ENCODE data around the gene SQSTM1.

The SQSTM1 gene

DNA sequence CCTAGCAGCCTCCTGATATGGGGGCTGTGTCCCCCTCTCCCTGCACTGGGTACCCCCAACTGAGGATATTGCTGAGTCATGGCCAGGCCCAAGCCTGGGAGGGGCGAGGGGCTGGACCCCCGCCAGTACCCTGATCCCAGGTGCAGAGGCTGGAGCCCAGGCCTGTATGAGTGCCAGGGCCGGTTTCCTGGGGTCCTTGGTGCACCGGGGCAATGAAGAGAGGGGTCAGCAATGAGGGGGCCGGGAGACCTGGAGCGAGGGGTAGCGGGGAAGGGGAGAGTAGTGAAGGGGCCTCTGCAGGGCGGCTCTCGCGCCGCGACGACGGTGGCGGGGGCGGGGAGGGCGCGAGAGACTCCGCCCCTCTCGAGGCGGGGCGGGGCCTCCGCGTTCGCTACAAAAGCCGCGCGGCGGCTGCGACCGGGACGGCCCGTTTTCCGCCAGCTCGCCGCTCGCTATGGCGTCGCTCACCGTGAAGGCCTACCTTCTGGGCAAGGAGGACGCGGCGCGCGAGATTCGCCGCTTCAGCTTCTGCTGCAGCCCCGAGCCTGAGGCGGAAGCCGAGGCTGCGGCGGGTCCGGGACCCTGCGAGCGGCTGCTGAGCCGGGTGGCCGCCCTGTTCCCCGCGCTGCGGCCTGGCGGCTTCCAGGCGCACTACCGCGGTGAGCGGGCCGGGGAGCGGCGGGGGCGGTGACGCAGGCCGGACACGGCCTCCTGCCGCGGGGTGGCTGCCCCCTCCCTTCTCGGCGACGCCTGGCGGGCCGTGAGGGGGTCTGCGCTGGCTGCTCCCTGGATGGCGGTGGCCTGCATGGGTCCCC, at the start of gene SQSTM1:
Gene SQSTM1, plus strand, starts transcription at position 423 of the 815 bp plus-strand sequence. Its CDS starts 32 bp downstream, at position 455.
- Histone ChIP-seq H3K27ac (ENCODE audit: low read length) (peak within 1 kb of the TSS; percentile 99), H3K36me3 (ENCODE audit: control insufficient read depth in 2 of 2, insufficient read depth in 2 of 2, low read length in 2 of 2) (peaks cover 25 to 29% of the 10 kb centered on the region in 2 donors), H3K4me1 (ENCODE audit: control insufficient read depth, insufficient read depth, low read length) (peaks cover 83% of the 10 kb centered on the region), H3K9me3 (ENCODE audit: control insufficient read depth in 2 of 2, low read length in 2 of 2) (no peaks in the 10 kb centered on the region), H3K27me3 (ENCODE audit: control insufficient read depth in 1 of 2, insufficient read depth in 2 of 2, low read length in 2 of 2) (no peaks in the 10 kb centered on the region), H3K9ac (ENCODE audit: low read length in 2 of 2) (peak within 1 kb of the TSS; percentile 95 to 96), H3K4me3 (ENCODE audit: low read length in 2 of 2) (peak within 1 kb of the TSS; percentile 89 to 93)

DNA sequence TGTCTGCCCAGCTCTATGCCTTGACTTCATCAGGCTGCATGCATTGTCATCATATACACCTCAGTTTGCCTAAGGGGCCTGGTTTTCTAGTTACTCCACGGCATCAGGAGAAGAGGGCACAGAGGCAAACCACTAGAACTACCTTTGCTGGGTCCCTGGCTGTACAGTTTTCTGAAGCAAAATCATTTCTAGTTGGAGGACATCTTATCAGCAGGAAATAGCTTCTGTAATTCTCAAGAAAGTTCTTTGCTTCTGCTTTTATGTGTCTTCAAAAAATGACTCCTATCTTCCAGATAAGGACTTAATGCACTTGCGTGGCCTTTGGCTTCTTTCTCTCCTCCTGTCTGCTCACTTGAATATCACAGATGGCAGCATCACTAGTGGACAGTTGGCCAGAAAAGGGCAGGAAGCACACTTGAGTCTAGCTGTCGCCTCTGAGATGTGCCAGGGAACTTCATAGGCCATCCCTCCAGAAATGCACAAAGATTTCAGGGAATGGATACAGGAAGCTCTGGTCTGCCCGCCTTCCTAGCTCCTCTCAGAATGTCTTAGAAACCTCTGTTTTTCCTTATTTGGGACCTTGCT, 49.3 kb upstream of the SQSTM1 start:
- no peaks in the 10 kb centered on the region for H3K9me3 ChIP-seq (ENCODE audit: control insufficient read depth in 2 of 2, low read length in 2 of 2)
- peaks cover 6% of the 10 kb centered on the region for H3K4me1 ChIP-seq (ENCODE audit: control insufficient read depth, insufficient read depth, low read length)
- H3K27me3 ChIP-seq (ENCODE audit: control insufficient read depth in 1 of 2, insufficient read depth in 2 of 2, low read length in 2 of 2), result no peaks in the 10 kb centered on the region
- H3K9ac ChIP-seq (ENCODE audit: low read length in 2 of 2), result no peak overlapping the region
- H3K27ac ChIP-seq (ENCODE audit: low read length), result no peak overlapping the region
- H3K36me3 ChIP-seq (ENCODE audit: control insufficient read depth in 2 of 2, insufficient read depth in 2 of 2, low read length in 2 of 2), result peaks cover 69 to 74% of the 10 kb centered on the region in 2 donors
- H3K4me3 ChIP-seq (ENCODE audit: low read length in 2 of 2), result no peak overlapping the region

DNA sequence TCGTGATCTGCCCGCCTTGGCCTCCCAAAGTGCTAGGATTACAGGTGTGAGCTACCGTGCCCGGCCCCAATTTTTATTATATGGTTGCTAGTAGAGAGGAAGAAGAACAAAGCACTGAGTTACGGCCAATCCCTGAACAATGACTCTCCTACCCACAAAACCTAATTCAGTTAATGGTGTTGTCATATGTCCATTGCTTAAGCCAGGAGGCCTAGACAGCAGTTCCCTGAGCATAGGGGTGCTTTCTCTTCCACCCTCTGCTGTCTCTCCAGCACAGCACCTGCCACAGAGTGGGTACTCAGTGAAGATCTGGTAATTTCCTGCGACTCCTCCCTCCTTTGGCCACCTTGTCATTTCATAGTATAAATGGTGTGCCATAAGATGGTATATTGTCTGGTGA, 48.4 kb upstream of the SQSTM1 start:
- Histone ChIP-seq H3K4me1 (ENCODE audit: control insufficient read depth, insufficient read depth, low read length) (no peaks in the 10 kb centered on the region), H3K9ac (ENCODE audit: low read length in 2 of 2) (no peak overlapping the region), H3K36me3 (ENCODE audit: control insufficient read depth in 2 of 2, insufficient read depth in 2 of 2, low read length in 2 of 2) (peaks cover 64 to 67% of the 10 kb centered on the region in 2 donors), H3K9me3 (ENCODE audit: control insufficient read depth in 2 of 2, low read length in 2 of 2) (no peaks in the 10 kb centered on the region), H3K4me3 (ENCODE audit: low read length in 2 of 2) (no peak overlapping the region), H3K27ac (ENCODE audit: low read length) (no peak overlapping the region), H3K27me3 (ENCODE audit: control insufficient read depth in 1 of 2, insufficient read depth in 2 of 2, low read length in 2 of 2) (no peaks in the 10 kb centered on the region)

DNA sequence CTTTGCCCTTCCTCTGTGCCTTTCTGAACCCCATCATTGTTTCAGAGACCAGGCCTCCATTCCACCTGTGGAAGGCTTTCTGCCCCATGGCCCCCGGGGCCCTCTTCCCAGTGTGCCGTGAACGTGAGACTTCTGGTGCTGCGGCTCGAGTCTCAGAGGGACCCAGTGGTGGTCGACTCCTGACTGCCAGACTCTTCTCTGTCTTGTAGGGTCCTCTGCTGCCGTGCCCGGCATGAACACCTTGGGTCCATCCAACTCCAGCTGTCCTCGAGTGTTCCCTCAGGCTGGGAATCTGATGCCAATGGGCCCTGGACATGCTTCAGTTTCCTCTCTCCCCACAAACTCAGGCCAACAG, 47.0 kb upstream of the SQSTM1 start:
- H3K27me3 ChIP-seq (ENCODE audit: control insufficient read depth in 1 of 2, insufficient read depth in 2 of 2, low read length in 2 of 2), result no peaks in the 10 kb centered on the region
- peaks cover 68 to 70% of the 10 kb centered on the region in 2 donors for H3K36me3 ChIP-seq (ENCODE audit: control insufficient read depth in 2 of 2, insufficient read depth in 2 of 2, low read length in 2 of 2)
- H3K9ac ChIP-seq (ENCODE audit: low read length in 2 of 2), result no peak overlapping the region
- no peaks in the 10 kb centered on the region for H3K4me1 ChIP-seq (ENCODE audit: control insufficient read depth, insufficient read depth, low read length)
- no peaks in the 10 kb centered on the region for H3K9me3 ChIP-seq (ENCODE audit: control insufficient read depth in 2 of 2, low read length in 2 of 2)
- no peak overlapping the region for H3K27ac ChIP-seq (ENCODE audit: low read length)
- no peak overlapping the region for H3K4me3 ChIP-seq (ENCODE audit: low read length in 2 of 2)

DNA sequence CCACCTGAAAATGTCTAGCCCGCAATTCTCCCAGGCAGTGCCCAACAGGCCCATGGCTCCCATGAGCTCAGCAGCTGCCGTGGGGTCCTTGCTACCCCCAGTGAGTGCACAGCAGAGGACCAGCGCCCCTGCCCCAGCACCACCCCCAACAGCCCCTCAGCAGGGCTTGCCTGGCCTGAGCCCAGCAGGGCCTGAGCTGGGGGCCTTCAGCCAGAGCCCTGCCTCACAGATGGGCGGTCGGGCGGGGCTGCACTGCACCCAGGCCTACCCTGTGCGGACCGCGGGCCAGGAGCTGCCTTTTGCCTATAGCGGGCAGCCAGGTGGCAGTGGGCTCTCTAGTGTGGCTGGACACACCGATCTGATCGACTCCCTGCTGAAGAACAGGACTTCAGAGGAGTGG, 46.3 kb upstream of the SQSTM1 start:
- no peaks in the 10 kb centered on the region for H3K9me3 ChIP-seq (ENCODE audit: control insufficient read depth in 2 of 2, low read length in 2 of 2)
- H3K36me3 ChIP-seq (ENCODE audit: control insufficient read depth in 2 of 2, insufficient read depth in 2 of 2, low read length in 2 of 2), result peaks cover 63 to 64% of the 10 kb centered on the region in 2 donors
- H3K27ac ChIP-seq (ENCODE audit: low read length), result no peak overlapping the region
- H3K4me3 ChIP-seq (ENCODE audit: low read length in 2 of 2), result no peak overlapping the region
- H3K27me3 ChIP-seq (ENCODE audit: control insufficient read depth in 1 of 2, insufficient read depth in 2 of 2, low read length in 2 of 2), result no peaks in the 10 kb centered on the region
- H3K9ac ChIP-seq (ENCODE audit: low read length in 2 of 2), result no peak overlapping the region
- H3K4me1 ChIP-seq (ENCODE audit: control insufficient read depth, insufficient read depth, low read length), result no peaks in the 10 kb centered on the region

DNA sequence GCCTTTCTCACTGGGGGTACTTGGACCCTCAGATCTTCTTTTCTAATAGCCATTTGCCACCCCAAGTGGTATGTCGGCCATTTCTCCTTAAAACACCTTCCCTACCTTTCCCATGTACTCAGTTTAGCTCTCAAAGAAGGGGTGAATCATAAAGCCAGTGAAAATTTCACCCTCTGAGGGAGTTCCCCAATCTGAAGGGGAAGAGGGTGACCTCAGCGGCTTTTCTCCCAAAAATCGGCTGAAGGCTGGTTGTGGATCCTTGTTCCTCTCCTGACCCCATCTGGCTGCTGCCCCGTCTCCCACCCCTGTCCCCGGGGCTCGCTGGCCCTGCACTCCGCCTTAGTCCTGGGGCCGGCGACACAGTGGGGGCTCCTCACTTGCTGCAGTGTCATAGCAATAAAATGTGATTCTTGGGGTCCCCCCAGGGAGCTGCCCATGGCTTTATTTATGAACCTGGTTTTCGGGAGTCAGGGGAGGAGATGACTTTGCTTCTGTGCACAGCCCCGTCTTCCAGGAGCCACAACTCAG, 44.2 kb upstream of the SQSTM1 start:
- no peak overlapping the region for H3K27ac ChIP-seq (ENCODE audit: low read length)
- H3K9me3 ChIP-seq (ENCODE audit: control insufficient read depth in 2 of 2, low read length in 2 of 2), result no peaks in the 10 kb centered on the region
- H3K36me3 ChIP-seq (ENCODE audit: control insufficient read depth in 2 of 2, insufficient read depth in 2 of 2, low read length in 2 of 2), result peaks cover 54 to 57% of the 10 kb centered on the region in 2 donors
- H3K4me1 ChIP-seq (ENCODE audit: control insufficient read depth, insufficient read depth, low read length), result no peaks in the 10 kb centered on the region
- no peaks in the 10 kb centered on the region for H3K27me3 ChIP-seq (ENCODE audit: control insufficient read depth in 1 of 2, insufficient read depth in 2 of 2, low read length in 2 of 2)
- no peak overlapping the region for H3K9ac ChIP-seq (ENCODE audit: low read length in 2 of 2)
- no peak overlapping the region for H3K4me3 ChIP-seq (ENCODE audit: low read length in 2 of 2)

DNA sequence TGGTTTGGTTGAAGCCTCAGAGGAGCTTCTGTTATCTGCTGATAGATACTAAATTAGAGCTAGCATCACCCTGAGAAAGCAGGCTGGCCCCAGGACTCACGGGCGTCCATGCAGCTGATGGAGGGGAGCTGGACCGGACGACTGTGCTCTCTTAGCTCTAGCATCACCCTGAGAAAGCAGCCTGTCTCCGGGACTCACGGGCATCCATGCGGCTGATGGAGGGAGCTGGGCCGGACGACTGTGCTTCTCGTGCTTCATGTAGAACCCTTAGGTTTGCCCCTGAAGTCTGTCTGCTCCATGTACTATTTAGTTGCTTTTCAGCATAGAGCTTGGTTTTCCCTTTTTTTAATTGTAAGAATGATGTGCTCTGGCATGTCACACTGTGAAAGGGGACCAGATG, 43.2 kb upstream of the SQSTM1 start:
- Histone ChIP-seq H3K4me1 (ENCODE audit: control insufficient read depth, insufficient read depth, low read length) (peaks cover 3% of the 10 kb centered on the region), H3K36me3 (ENCODE audit: control insufficient read depth in 2 of 2, insufficient read depth in 2 of 2, low read length in 2 of 2) (peaks cover 46 to 50% of the 10 kb centered on the region in 2 donors), H3K4me3 (ENCODE audit: low read length in 2 of 2) (no peak overlapping the region), H3K9me3 (ENCODE audit: control insufficient read depth in 2 of 2, low read length in 2 of 2) (no peaks in the 10 kb centered on the region), H3K27ac (ENCODE audit: low read length) (no peak overlapping the region), H3K27me3 (ENCODE audit: control insufficient read depth in 1 of 2, insufficient read depth in 2 of 2, low read length in 2 of 2) (no peaks in the 10 kb centered on the region), H3K9ac (ENCODE audit: low read length in 2 of 2) (no peak overlapping the region)

DNA sequence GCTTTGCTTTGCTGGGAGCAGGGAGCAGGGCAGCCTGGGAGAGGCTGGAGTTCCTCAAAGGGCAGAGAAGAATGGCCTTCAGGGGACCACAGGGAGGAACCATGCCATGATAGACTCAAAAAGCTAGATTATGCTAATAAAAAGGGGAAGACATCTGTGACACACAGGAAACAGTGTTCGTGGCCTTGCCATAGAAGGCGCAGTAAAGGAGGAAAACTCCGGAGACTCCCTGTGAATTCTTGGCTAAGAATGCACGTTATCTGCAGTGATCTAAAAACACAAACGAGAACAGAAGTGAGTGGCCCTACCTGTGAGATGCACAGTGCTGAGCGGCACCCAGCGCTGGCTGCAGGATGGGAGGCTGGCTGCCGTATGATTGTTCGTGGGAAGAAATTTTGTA, 42.8 kb upstream of the SQSTM1 start:
- Histone ChIP-seq H3K4me1 (ENCODE audit: control insufficient read depth, insufficient read depth, low read length) (peaks cover 3% of the 10 kb centered on the region), H3K27me3 (ENCODE audit: control insufficient read depth in 1 of 2, insufficient read depth in 2 of 2, low read length in 2 of 2) (no peaks in the 10 kb centered on the region), H3K9ac (ENCODE audit: low read length in 2 of 2) (no peak overlapping the region), H3K4me3 (ENCODE audit: low read length in 2 of 2) (no peak overlapping the region), H3K9me3 (ENCODE audit: control insufficient read depth in 2 of 2, low read length in 2 of 2) (no peaks in the 10 kb centered on the region), H3K27ac (ENCODE audit: low read length) (no peak overlapping the region), H3K36me3 (ENCODE audit: control insufficient read depth in 2 of 2, insufficient read depth in 2 of 2, low read length in 2 of 2) (peaks cover 42 to 46% of the 10 kb centered on the region in 2 donors)

DNA sequence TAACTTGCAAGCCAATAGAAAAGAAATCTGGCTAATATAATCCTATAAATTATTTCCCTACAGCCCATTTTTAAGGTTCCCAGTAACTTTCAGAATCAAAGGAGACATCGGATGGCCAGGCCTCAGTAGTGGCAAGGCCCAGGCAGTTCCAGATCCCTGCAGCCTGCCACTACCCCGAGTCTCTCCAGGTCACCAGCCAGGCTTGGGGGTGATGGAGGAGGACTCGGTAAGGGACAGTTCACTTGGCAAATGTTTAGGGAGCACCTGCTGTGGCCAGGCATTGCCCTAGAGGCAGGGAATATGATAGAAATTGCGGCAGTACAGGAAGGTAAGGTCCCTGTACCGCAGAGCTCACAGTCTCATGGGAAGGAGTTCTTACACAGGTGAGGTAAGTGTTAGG, 42.1 kb upstream of the SQSTM1 start:
- Histone ChIP-seq H3K4me3 (ENCODE audit: low read length in 2 of 2) (no peak overlapping the region), H3K4me1 (ENCODE audit: control insufficient read depth, insufficient read depth, low read length) (peaks cover 3% of the 10 kb centered on the region), H3K27me3 (ENCODE audit: control insufficient read depth in 1 of 2, insufficient read depth in 2 of 2, low read length in 2 of 2) (no peaks in the 10 kb centered on the region), H3K27ac (ENCODE audit: low read length) (no peak overlapping the region), H3K9ac (ENCODE audit: low read length in 2 of 2) (no peak overlapping the region), H3K36me3 (ENCODE audit: control insufficient read depth in 2 of 2, insufficient read depth in 2 of 2, low read length in 2 of 2) (peaks cover 35 to 40% of the 10 kb centered on the region in 2 donors), H3K9me3 (ENCODE audit: control insufficient read depth in 2 of 2, low read length in 2 of 2) (no peaks in the 10 kb centered on the region)

DNA sequence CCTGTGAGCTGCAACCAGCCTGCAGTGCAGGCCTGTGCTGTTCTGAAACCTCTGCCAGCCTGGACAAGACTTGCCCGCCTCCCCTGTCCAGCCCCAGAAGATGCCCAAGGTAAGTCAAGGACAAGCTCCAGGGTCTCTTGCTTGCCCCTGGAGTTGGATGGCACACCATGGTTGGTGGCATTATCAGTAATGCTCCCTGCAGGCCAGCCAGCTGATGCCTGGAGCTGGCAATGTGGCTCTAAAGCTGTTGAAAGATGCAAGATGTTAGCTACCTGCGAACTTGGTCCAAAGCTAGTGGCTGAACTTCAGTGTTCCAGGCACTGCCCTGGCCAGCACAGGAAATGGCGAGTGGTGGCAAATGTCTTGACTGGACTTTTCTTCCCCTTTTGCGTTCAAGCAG, 40.9 kb upstream of the SQSTM1 start:
- no peak overlapping the region for H3K4me3 ChIP-seq (ENCODE audit: low read length in 2 of 2)
- H3K27me3 ChIP-seq (ENCODE audit: control insufficient read depth in 1 of 2, insufficient read depth in 2 of 2, low read length in 2 of 2), result no peaks in the 10 kb centered on the region

DNA sequence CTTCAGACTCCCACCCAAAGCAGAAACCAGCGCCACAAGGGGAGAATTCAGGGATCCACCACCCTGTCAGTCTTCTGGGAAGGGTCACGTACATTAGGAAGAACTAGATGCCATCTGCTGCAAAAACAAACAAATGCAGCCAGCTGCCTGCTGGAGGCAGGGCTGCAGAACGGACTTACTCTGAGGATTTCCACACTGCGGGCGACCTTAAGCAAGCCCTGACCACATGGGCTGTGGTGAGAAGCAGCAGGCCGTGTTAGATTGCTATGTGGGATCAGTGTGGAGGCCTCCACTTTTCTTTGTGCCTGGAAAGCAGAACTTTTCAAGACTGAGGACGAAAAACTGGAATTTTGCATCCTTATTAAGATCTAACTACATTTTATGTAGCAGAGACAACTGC, 40.3 kb upstream of the SQSTM1 start:
- peaks cover 3% of the 10 kb centered on the region for H3K4me1 ChIP-seq (ENCODE audit: control insufficient read depth, insufficient read depth, low read length)
- H3K36me3 ChIP-seq (ENCODE audit: control insufficient read depth in 2 of 2, insufficient read depth in 2 of 2, low read length in 2 of 2), result peaks cover 24 to 26% of the 10 kb centered on the region in 2 donors
- no peaks in the 10 kb centered on the region for H3K27me3 ChIP-seq (ENCODE audit: control insufficient read depth in 1 of 2, insufficient read depth in 2 of 2, low read length in 2 of 2)
- H3K4me3 ChIP-seq (ENCODE audit: low read length in 2 of 2), result no peak overlapping the region
- no peak overlapping the region for H3K9ac ChIP-seq (ENCODE audit: low read length in 2 of 2)
- no peaks in the 10 kb centered on the region for H3K9me3 ChIP-seq (ENCODE audit: control insufficient read depth in 2 of 2, low read length in 2 of 2)
- H3K27ac ChIP-seq (ENCODE audit: low read length), result no peak overlapping the region

More for the DNA sequence above, 40.9 kb upstream of the SQSTM1 start:
- peaks cover 25 to 28% of the 10 kb centered on the region in 2 donors for H3K36me3 ChIP-seq (ENCODE audit: control insufficient read depth in 2 of 2, insufficient read depth in 2 of 2, low read length in 2 of 2)
- no peak overlapping the region for H3K9ac ChIP-seq (ENCODE audit: low read length in 2 of 2)
- no peaks in the 10 kb centered on the region for H3K9me3 ChIP-seq (ENCODE audit: control insufficient read depth in 2 of 2, low read length in 2 of 2)
- H3K4me1 ChIP-seq (ENCODE audit: control insufficient read depth, insufficient read depth, low read length), result peaks cover 3% of the 10 kb centered on the region
- H3K27ac ChIP-seq (ENCODE audit: low read length), result no peak overlapping the region
